Dendritic cell treated with granulocyte-macrophage colony-stimulating factor and Interleukin-4, amounts not matched to agents 40 ng/mL and 50 ng/mL, for 4 days (primary cell): ENCODE results near the gene TOP1.

Experiments used
- H3K27ac Mint-ChIP-seq: one replicate; pipeline ENCODE4 v1.8.0; 2022; ENCODE audit warnings: mild to moderate bottlenecking, mixed read lengths
- H3K27me3 Mint-ChIP-seq: one replicate; pipeline ENCODE4 v1.8.0; 2022; ENCODE audit warnings: mild to moderate bottlenecking, mixed read lengths
- H3K36me3 Mint-ChIP-seq: one replicate; pipeline ENCODE4 v1.8.0; 2022; ENCODE audit warnings: low read depth, mixed read lengths
- H3K4me1 Mint-ChIP-seq: one replicate; pipeline ENCODE4 v1.8.0; 2022; ENCODE audit warnings: low read depth, mixed read lengths
- H3K4me3 Mint-ChIP-seq: one replicate; pipeline ENCODE4 v1.8.0; 2022; ENCODE audit warnings: mild to moderate bottlenecking, moderate library complexity, mixed read lengths
- H3K9me3 Mint-ChIP-seq: one replicate; pipeline ENCODE4 v1.8.0; 2022; ENCODE audit warnings: mixed read lengths
- intact Hi-C: fragments of 100-400 bp; cut with micrococcal nuclease; formaldehyde crosslinking; loops from one replicate; pipeline ENCODE4 v1.15.0; 2022

The TOP1 gene

DNA sequence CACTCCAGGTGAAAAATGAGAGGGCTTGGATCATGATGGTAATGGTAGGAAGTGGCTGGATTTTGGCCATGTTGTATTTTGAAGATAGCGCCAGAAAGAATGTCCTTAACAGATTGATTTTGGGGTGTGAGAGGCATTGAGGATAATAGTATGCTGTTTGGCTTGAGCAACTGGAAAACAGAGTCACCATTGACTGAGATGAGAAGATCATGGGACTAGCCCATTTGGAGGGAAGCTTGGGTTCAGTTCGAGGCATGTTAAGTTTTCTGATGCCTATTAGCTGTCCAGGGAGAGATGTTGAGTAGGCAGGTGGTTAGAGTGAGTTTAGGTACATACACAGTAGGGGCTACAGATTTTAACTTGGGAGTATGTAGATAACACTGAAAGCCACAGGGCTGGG lies 132.1 kb downstream of the TOP1 start:
- no peak overlapping the region for H3K4me3 Mint-ChIP-seq
- peaks cover 5% of the 10 kb centered on the region for H3K4me1 Mint-ChIP-seq
- H3K27me3 Mint-ChIP-seq = peaks cover 50% of the 10 kb centered on the region
- no peak overlapping the region for H3K27ac Mint-ChIP-seq
- intact Hi-C loops = no loop called here
- H3K36me3 Mint-ChIP-seq = no peaks in the 10 kb centered on the region
- no peaks in the 10 kb centered on the region for H3K9me3 Mint-ChIP-seq

DNA sequence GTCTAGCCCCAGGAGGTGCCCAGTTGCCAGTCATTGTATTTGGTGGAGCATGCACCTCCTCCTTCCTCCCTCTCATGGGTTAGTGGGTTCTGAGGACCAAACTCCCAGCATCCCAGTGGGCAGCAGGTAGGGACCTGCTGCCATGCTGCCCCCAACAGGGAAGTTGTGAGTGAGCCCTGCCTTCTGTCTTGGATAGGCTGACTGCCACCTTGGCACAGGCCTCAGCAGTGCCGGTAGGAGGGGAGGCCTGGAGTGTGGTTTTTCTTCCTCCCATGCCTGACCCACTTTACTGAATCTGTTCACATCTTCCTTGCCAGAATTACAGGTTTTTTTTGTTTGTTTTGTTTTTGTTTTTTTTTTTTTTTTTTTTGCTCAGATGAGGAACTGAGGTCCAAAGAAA lies 133.3 kb downstream of the TOP1 start:
- Mint-ChIP-seq H3K4me1 (peaks cover 4% of the 10 kb centered on the region), H3K9me3 (no peaks in the 10 kb centered on the region), H3K36me3 (no peaks in the 10 kb centered on the region), H3K27me3 (peaks cover 53% of the 10 kb centered on the region), H3K27ac (no peak overlapping the region), H3K4me3 (no peak overlapping the region)
- intact Hi-C loops = no loop called here

DNA sequence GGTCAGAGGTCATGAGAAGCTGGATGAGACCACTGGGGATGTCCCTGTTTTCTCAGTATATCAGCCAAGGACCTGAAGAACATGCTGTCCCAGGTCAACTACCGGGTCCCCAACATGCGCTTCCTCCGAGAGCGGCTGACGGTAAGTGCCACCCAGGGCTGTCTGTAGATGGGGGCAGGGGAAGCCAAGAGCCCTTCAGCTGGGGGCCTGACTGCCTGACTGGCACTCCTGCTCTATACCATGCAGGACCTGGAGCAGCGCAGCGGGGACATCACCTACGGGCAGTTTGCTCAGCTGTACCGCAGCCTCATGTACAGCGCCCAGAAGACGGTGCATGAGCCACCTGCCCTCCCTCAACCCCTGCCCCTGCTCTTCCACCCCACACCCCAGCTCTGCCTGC lies 133.8 kb downstream of the TOP1 start:
- H3K4me1 Mint-ChIP-seq = no peaks in the 10 kb centered on the region
- H3K27me3 Mint-ChIP-seq = peaks cover 54% of the 10 kb centered on the region
- intact Hi-C loops = no loop called here
- H3K4me3 Mint-ChIP-seq = no peak overlapping the region
- H3K9me3 Mint-ChIP-seq = no peaks in the 10 kb centered on the region
- no peaks in the 10 kb centered on the region for H3K36me3 Mint-ChIP-seq
- no peak overlapping the region for H3K27ac Mint-ChIP-seq

DNA sequence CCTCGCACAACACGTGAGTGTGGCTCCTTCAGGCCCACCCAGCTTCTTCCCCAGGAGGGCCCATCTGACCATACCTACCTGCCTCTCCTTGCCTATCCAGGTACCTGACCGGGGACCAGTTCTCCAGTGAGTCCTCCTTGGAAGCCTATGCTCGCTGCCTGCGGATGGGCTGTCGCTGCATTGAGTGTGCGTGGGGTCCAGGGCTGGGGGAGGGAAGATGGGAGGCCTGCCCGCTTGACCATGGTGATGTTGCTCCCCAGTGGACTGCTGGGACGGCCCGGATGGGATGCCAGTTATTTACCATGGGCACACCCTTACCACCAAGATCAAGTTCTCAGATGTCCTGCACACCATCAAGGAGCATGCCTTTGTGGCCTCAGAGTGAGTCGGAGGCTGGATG lies 135.2 kb downstream of the TOP1 start:
- Mint-ChIP-seq H3K4me3 (no peak overlapping the region), H3K4me1 (no peaks in the 10 kb centered on the region), H3K27ac (no peak overlapping the region), H3K9me3 (no peaks in the 10 kb centered on the region), H3K27me3 (peaks cover 47% of the 10 kb centered on the region), H3K36me3 (no peaks in the 10 kb centered on the region)
- intact Hi-C loops = no loop called here

DNA sequence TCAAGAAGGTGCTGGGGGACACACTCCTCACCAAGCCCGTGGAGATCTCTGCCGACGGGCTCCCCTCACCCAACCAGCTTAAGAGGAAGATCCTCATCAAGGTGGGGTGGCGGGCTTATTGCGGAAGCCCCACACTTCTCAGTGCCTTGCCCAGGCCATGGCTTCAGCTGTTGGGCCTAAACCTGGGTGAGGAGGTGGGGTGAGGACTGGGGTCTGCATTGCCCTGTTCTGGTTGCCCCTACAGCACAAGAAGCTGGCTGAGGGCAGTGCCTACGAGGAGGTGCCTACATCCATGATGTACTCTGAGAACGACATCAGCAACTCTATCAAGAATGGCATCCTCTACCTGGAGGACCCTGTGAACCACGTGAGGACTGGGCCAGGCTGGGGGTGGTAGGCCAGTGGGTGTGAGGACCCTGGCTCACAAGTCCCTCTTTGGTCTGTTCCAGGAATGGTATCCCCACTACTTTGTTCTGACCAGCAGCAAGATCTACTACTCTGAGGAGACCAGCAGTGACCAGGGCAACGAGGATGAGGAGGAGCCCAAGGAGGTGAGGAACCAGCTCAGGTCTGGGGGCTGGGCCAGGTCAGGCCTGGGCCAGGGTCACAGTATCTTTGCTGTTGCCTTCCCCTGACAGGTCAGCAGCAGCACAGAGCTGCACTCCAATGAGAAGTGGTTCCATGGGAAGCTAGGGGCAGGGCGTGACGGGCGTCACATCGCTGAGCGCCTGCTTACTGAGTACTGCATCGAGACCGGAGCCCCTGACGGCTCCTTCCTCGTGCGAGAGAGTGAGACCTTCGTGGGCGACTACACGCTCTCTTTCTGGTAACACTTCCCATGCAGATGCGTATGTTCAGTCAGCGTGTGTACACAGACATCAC lies 136.6 kb downstream of the TOP1 start:
- H3K36me3 Mint-ChIP-seq = no peaks in the 10 kb centered on the region
- no peaks in the 10 kb centered on the region for H3K4me1 Mint-ChIP-seq
- H3K27ac Mint-ChIP-seq = no peak overlapping the region
- H3K4me3 Mint-ChIP-seq = no peak overlapping the region
- H3K9me3 Mint-ChIP-seq = no peaks in the 10 kb centered on the region
- intact Hi-C loops = no loop called here
- H3K27me3 Mint-ChIP-seq = peaks cover 47% of the 10 kb centered on the region

DNA sequence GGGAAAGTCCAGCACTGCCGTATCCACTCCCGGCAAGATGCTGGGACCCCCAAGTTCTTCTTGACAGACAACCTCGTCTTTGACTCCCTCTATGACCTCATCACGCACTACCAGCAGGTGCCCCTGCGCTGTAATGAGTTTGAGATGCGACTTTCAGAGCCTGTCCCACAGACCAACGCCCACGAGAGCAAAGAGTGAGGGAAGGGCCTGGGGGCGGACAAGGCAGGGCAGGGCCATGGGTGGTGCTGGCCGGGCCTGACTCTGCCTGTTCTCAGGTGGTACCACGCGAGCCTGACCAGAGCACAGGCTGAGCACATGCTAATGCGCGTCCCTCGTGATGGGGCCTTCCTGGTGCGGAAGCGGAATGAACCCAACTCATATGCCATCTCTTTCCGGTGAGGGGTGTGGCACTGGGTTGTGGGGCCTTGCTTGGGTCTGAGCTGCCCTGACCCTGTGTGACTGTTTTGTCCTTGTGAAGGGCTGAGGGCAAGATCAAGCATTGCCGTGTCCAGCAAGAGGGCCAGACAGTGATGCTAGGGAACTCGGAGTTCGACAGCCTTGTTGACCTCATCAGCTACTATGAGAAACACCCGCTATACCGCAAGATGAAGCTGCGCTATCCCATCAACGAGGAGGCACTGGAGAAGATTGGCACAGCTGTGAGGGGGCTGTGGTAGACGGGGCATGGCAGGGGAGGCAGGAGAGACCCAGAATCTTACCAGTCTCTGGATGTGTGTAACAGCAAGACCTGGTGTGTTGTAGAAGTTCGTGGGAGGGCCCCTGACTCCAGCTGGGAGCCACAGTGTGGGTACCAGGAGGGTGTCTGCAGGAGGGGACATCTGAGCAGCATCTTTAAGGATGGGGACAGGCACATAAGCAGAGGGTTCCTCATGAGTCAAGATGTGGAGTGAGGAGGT lies 137.8 kb downstream of the TOP1 start:
- Mint-ChIP-seq H3K4me3 (no peak overlapping the region), H3K4me1 (no peaks in the 10 kb centered on the region), H3K27ac (peak overlapping the region; percentile 13), H3K9me3 (no peaks in the 10 kb centered on the region), H3K36me3 (no peaks in the 10 kb centered on the region), H3K27me3 (peaks cover 49% of the 10 kb centered on the region)
- intact Hi-C loops = no loop called here

DNA sequence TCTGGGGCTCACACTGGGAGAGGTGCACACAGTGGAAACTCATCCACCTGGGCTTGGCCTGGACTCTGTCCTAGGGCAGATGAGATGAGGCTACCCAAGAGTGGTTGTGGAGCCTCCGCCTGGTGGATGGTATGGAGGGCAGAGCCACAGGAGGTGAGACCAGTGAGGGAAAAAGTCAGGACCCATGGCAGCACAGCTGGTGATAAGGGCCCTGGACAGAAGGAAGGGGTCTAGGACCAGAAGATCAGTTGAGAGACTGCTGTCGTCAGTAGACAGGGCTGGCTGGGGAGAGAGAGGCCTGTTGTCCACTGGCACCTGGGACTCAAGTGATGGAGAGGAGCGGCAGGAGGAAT lies 138.5 kb downstream of the TOP1 start:
- H3K36me3 Mint-ChIP-seq = no peaks in the 10 kb centered on the region
- peak overlapping the region; percentile 13 for H3K27ac Mint-ChIP-seq
- peaks cover 55% of the 10 kb centered on the region for H3K27me3 Mint-ChIP-seq
- H3K9me3 Mint-ChIP-seq = no peaks in the 10 kb centered on the region
- no peak overlapping the region for H3K4me3 Mint-ChIP-seq
- intact Hi-C loops = no loop called here
- H3K4me1 Mint-ChIP-seq = no peaks in the 10 kb centered on the region

DNA sequence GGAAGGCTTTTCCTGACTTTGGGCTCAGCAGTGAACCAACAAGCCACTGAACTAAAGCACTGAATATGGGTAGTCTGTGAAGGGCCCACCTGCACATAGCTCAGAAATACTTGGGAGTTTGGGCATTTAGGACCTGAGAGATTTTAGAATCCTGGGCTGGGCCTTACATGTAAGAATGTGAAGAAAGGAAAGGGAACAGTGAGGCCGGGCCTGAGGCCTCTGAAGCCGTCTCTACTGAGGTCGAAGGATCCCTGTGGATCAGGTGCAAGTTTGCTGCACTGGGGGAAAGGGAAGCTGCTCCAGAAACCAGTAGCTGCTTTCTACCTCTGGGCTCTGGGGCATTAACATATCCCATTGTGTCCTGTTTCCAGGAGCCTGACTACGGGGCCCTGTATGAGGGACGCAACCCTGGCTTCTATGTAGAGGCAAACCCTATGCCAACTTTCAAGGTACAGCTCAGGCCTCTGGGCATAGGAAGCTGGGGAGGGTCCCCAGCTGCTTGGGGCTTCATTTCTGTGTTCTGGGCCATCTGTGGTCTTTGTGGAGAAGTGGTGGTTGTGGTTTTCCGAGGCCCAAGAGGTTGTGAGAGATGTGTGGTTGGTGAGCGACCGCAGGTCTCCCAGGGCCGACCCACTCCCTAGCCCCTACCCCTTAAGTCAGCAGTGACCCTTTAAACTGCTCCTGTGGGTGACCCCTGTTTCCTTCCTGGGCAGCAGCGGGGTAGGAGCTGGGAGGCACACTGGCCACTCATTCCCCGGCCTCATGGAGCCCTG lies 139.0 kb downstream of the TOP1 start:
- Mint-ChIP-seq H3K4me3 (no peak overlapping the region), H3K27me3 (peaks cover 54% of the 10 kb centered on the region), H3K9me3 (no peaks in the 10 kb centered on the region), H3K4me1 (no peaks in the 10 kb centered on the region), H3K36me3 (no peaks in the 10 kb centered on the region), H3K27ac (peak overlapping the region; percentile 13)
- intact Hi-C loops = no loop called here

DNA sequence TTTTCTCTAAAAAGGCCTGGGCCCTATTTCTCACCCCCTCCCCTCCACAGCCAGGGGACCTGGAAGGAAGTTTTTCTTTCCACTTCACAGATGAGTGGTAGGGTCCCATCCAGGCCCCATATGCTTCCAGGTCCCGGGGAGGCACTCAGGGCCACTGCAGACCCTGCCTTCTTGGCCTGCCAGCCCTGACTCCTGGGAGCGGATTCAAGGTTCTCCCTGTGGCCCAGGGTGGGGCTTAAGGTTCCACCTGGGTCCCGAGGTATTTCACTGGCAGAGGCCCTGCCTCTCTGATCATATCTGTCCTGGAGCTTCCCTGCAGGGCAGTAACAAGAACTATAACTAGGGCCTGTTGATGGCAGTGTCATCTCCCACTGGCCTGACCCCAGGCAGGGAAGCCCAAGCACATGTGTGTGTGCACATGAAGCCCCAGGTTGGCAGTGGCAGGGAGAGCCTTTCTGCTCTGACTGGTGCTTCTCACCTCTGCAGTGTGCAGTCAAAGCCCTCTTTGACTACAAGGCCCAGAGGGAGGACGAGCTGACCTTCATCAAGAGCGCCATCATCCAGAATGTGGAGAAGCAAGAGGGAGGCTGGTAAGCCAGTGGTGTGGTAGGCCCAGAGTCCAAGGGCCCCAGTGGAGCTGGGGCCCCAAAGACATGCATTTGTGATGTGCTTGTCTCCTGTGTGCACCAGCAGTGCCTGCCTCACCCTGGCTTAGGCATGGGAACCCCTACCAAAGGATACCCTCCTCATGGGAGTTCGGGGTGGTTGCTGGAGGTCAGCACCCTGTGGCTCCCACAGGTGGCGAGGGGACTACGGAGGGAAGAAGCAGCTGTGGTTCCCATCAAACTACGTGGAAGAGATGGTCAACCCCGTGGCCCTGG lies 139.9 kb downstream of the TOP1 start:
- H3K36me3 Mint-ChIP-seq = no peaks in the 10 kb centered on the region
- no peaks in the 10 kb centered on the region for H3K9me3 Mint-ChIP-seq
- H3K27me3 Mint-ChIP-seq = peaks cover 52% of the 10 kb centered on the region
- no peak overlapping the region for H3K27ac Mint-ChIP-seq
- H3K4me1 Mint-ChIP-seq = no peaks in the 10 kb centered on the region
- no peak overlapping the region for H3K4me3 Mint-ChIP-seq
- intact Hi-C loops = no loop called here

DNA sequence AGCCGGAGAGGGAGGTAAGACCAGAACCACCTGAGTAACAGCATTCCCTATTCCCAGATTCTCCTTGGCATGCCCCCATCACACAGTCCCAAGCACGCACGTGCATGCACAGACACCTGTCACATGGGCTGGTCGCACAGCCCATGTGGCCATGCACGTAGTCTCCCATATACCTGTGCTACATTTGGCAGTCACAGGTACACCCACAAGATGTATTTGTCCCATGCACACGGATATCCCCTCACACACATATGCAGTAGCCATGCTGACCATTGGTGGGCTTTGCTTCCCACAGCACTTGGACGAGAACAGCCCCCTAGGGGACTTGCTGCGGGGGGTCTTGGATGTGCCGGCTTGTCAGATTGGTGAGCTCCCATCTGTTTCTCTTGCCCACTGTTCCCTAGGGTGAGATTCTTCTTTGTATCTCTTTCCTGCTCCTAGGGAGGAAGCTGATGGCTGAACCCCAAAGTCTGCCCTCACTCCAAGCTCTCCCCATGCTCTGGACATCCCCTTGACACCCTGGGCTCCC lies 140.6 kb downstream of the TOP1 start:
- H3K4me3 Mint-ChIP-seq = no peak overlapping the region
- intact Hi-C loops = no loop called here
- peaks cover 49% of the 10 kb centered on the region for H3K27me3 Mint-ChIP-seq
- no peaks in the 10 kb centered on the region for H3K4me1 Mint-ChIP-seq
- no peaks in the 10 kb centered on the region for H3K9me3 Mint-ChIP-seq
- H3K36me3 Mint-ChIP-seq = no peaks in the 10 kb centered on the region
- H3K27ac Mint-ChIP-seq = no peak overlapping the region

DNA sequence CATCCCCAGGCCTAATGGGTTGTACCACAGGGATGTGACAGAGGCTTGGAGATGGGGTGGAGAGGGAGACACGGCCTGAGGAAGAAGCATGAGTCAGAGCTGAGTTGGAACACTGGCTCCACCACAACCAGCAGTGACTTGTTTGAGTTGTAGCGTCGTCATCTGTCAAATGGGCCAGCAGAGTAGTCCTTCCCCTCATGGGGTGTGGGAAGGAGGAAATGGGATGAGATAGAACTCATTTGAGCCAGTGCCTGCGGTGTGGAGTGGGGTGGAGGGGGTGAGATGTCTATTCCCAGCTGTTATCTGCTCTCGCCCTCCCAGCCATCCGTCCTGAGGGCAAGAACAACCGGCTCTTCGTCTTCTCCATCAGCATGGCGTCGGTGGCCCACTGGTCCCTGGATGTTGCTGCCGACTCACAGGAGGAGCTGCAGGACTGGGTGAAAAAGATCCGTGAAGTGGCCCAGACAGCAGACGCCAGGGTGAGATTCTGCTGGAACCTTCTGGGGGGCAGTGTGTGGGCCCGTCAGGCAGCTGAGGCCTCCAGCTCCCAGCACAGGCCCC lies 141.2 kb downstream of the TOP1 start:
- Mint-ChIP-seq H3K36me3 (no peaks in the 10 kb centered on the region), H3K4me3 (no peak overlapping the region), H3K9me3 (no peaks in the 10 kb centered on the region), H3K27me3 (peaks cover 46% of the 10 kb centered on the region), H3K4me1 (no peaks in the 10 kb centered on the region), H3K27ac (no peak overlapping the region)
- intact Hi-C loops = no loop called here

DNA sequence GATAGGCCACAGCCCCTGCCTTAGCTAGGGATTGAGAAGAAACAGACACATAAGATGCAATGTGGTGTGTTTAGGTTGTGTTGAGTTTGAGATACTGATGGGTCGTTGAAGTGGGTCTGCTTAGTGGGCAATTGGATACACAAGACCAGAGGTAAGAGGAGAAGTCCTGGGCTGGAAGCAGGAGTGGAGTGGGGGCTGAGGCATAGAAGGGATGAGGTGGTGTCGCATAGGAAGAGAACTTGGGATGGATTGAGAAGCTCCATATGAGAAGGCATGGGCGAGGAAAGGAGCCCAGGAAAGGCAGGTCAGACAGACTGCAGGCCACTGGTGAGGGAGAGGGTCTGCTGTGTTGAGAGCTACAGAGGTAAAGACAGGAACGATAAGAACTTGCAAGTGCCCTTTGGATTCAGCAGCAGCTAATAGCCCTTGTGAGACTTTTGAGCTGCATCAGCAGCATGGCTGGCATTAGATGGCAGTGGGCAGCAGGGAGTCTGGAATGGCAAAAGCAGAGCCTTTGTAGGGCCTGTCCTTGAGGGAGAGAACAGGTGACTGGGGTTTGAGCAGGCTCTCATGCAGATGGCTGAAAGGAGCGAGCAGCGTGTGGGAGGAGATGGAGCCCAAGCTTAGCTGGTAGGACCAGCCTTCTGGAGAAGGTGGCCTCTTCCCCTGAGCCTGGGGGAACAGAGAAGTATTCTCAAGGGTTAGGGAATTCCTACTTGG lies 141.9 kb downstream of the TOP1 start:
- H3K4me3 Mint-ChIP-seq = no peak overlapping the region
- intact Hi-C loops = no loop called here

More for the DNA sequence above, 141.9 kb downstream of the TOP1 start:
- Mint-ChIP-seq H3K9me3 (no peaks in the 10 kb centered on the region), H3K27me3 (peaks cover 43% of the 10 kb centered on the region), H3K36me3 (no peaks in the 10 kb centered on the region), H3K4me1 (no peaks in the 10 kb centered on the region), H3K27ac (no peak overlapping the region)
